KMS-11 (cell line): Measurements from ENCODE around the gene ADCYAP1.

Source experiments
- H2AFZ ChIP-seq: fragments of 200-600 bp; sonication (generic); 2 replicates; pipeline ENCODE4 v1.6.1; 2016; ENCODE audit warnings: antibody characterized with exemption, mixed run types, low read depth
- H3K27ac ChIP-seq: fragments of 200-600 bp; sonication (generic); 2 replicates; pipeline ENCODE4 v1.6.1; 2016; ENCODE audit warnings: mild to moderate bottlenecking, mixed run types
- H3K27me3 ChIP-seq: fragments of 200-600 bp; sonication (generic); 2 replicates; pipeline ENCODE4 v1.6.1; 2017; ENCODE audit warnings: mild to moderate bottlenecking, low read depth, mixed run types, moderate library complexity; ENCODE audit not compliant: insufficient read depth
- H3K36me3 ChIP-seq: fragments of 200-600 bp; sonication (generic); 2 replicates; pipeline ENCODE4 v1.6.1; 2017; ENCODE audit warnings: mild to moderate bottlenecking, mixed run types; ENCODE audit not compliant: insufficient read depth
- H3K4me1 ChIP-seq: fragments of 200-600 bp; sonication (generic); 2 replicates; pipeline ENCODE4 v1.6.1; 2016; ENCODE audit warnings: mild to moderate bottlenecking, low read depth, mixed run types; ENCODE audit not compliant: poor library complexity, severe bottlenecking
- H3K4me2 ChIP-seq: fragments of 200-600 bp; sonication (generic); 2 replicates; pipeline ENCODE4 v1.7.0; 2016; ENCODE audit warnings: mild to moderate bottlenecking, mixed run types
- H3K4me3 ChIP-seq: fragments of 200-600 bp; sonication (generic); IDR thresholded peaks from 2 replicates; pipeline ENCODE4 v1.6.1; 2017; ENCODE audit warnings: low read depth, low read length, mixed read lengths; ENCODE audit not compliant: insufficient read depth
- H3K79me2 ChIP-seq: fragments of 200-600 bp; sonication (generic); 2 replicates; pipeline ENCODE4 v1.6.1; 2016; ENCODE audit warnings: low read depth, mixed run types; ENCODE audit not compliant: insufficient read depth
- H3K9ac ChIP-seq: fragments of 200-600 bp; sonication (generic); 2 replicates; pipeline ENCODE4 v1.6.1; 2016; ENCODE audit warnings: mild to moderate bottlenecking, mixed run types
- H4K20me1 ChIP-seq: fragments of 200-600 bp; sonication (generic); 2 replicates; pipeline ENCODE4 v1.6.1; 2016; ENCODE audit warnings: mild to moderate bottlenecking, mixed run types; ENCODE audit not compliant: insufficient read depth
- TF ChIP-seq, protein P1 (sequence below): fragments of 200-600 bp; sonication (generic); conservative IDR thresholded peaks from 2 replicates; pipeline ENCODE4 v1.6.1; 2017; ENCODE audit warnings: low read depth, mild to moderate bottlenecking, antibody characterized with exemption, low read length, moderate library complexity, mixed read lengths

Gene ADCYAP1

DNA sequence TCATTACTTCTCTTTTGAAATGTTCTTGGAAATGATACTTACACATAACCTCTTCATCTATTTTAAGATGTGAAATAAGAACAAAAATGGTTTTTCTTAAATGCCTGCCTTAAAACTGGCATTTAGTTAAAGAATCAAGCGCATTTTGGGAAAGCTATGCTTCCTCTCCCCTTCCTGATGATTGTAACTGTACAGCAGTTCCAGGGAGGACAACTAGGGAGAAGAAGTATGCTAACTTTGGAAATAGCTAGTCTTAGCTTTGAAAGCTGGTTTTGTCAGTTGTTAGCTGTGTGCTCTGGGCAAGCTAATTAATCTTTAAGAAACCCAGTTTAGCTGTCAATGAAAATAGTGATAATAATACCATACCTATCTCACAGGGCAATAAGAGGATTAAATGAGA, 8.4 kb upstream of the ADCYAP1 start:
- H3K9ac ChIP-seq: no peak overlapping the region
- no peak overlapping the region for H3K27ac ChIP-seq
- no peak overlapping the region for H3K4me3 ChIP-seq
- no peaks in the 10 kb centered on the region for H3K27me3 ChIP-seq
- H3K79me2 ChIP-seq: no peaks in the 10 kb centered on the region
- H3K4me2 ChIP-seq: no peak overlapping the region
- no peaks in the 10 kb centered on the region for H3K36me3 ChIP-seq
- H3K4me1 ChIP-seq: no peaks in the 10 kb centered on the region
- H4K20me1 ChIP-seq: no peaks in the 10 kb centered on the region
- no peak overlapping the region for H2AFZ ChIP-seq
- TF ChIP-seq, protein P1, sequence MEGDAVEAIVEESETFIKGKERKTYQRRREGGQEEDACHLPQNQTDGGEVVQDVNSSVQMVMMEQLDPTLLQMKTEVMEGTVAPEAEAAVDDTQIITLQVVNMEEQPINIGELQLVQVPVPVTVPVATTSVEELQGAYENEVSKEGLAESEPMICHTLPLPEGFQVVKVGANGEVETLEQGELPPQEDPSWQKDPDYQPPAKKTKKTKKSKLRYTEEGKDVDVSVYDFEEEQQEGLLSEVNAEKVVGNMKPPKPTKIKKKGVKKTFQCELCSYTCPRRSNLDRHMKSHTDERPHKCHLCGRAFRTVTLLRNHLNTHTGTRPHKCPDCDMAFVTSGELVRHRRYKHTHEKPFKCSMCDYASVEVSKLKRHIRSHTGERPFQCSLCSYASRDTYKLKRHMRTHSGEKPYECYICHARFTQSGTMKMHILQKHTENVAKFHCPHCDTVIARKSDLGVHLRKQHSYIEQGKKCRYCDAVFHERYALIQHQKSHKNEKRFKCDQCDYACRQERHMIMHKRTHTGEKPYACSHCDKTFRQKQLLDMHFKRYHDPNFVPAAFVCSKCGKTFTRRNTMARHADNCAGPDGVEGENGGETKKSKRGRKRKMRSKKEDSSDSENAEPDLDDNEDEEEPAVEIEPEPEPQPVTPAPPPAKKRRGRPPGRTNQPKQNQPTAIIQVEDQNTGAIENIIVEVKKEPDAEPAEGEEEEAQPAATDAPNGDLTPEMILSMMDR: no peak

DNA sequence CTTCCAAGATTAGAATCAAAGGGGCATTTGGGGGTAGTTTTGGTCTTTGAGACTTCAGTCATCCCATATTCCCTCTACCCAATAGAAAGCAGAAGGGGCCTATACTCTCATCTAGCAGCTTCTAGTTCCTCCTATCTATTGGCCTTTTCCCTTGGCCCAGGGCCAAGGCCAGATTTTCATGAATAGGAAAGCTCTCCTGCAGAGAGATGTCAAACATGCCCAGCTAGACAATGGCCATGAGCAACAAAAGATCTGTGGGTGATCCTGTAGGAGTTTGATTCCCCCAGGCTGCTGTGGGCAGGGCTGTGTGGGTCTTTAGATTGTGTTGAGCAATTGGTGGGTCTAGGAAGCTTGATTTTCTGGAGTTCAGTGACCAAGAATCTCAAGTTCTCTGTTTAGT, 2.9 kb upstream of the ADCYAP1 start:
- H3K4me3 ChIP-seq: no peak overlapping the region
- no peaks in the 10 kb centered on the region for H3K79me2 ChIP-seq
- no peak overlapping the region for H2AFZ ChIP-seq
- H3K4me1 ChIP-seq: no peaks in the 10 kb centered on the region
- TF ChIP-seq, protein P1: no peak
- H3K27ac ChIP-seq: no peak overlapping the region
- no peaks in the 10 kb centered on the region for H3K27me3 ChIP-seq
- H4K20me1 ChIP-seq: no peaks in the 10 kb centered on the region
- H3K4me2 ChIP-seq: no peak overlapping the region
- H3K36me3 ChIP-seq: no peaks in the 10 kb centered on the region
- H3K9ac ChIP-seq: no peak overlapping the region

DNA sequence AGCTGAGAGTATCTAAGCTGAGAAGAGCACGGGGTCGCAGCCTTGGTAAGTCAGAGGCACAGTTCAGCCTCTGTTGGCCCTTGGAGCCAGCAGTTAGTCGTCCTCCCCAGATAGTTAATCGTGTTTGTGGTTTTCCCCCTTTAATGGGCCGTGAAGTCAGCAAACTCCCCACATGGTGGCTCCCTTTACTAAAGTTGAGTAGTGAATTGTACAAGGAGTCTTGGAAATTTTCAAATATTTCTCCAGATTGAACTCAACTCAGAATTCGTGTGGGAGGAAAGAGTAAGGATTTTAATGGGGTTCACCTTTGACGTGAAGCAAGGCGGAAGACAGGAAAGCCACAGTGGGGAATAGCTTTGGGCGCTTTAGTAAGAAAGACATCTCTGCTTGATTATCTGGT, 2.4 kb upstream of the ADCYAP1 start:
- no peaks in the 10 kb centered on the region for H4K20me1 ChIP-seq
- no peaks in the 10 kb centered on the region for H3K4me1 ChIP-seq
- TF ChIP-seq, protein P1: no peak
- H3K4me2 ChIP-seq: no peak overlapping the region
- H3K27ac ChIP-seq: no peak overlapping the region
- H3K27me3 ChIP-seq: no peaks in the 10 kb centered on the region
- no peak overlapping the region for H3K4me3 ChIP-seq
- no peak overlapping the region for H3K9ac ChIP-seq
- H2AFZ ChIP-seq: no peak overlapping the region
- H3K36me3 ChIP-seq: no peaks in the 10 kb centered on the region
- no peaks in the 10 kb centered on the region for H3K79me2 ChIP-seq

DNA sequence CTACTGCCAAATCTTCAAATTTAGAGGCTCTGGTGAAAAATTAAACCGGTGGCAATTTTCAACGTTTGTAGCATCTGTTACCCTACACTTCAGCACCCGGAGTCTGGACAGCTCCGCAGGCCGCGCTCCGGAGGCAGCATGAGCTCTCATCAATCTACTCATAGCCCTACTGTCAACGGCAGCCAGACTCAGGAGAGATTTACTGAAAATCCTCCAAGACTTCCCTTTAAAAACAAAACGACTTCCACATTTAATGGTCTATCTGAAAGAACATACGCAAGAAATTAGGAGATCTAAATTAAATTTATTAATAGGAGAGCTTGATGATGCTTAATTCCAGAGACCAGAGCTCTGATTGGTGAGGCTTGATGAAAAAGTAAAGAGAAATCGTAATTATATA, 970 bp upstream of the ADCYAP1 start:
- Histone ChIP-seq H3K79me2 (no peaks in the 10 kb centered on the region), H3K4me3 (no peak overlapping the region), H3K4me2 (no peak overlapping the region), H2AFZ (no peak overlapping the region), H4K20me1 (no peaks in the 10 kb centered on the region), H3K9ac (no peak overlapping the region), H3K27ac (no peak overlapping the region), H3K27me3 (no peaks in the 10 kb centered on the region), H3K36me3 (no peaks in the 10 kb centered on the region), H3K4me1 (peaks cover 4% of the 10 kb centered on the region)
- TF ChIP-seq, protein P1: no peak
